Duodenal mucosa (tissue), 2 donors: ENCODE data around the gene SAMD14.

Source experiments
- H3K27ac ChIP-seq: one replicate; pipeline ENCODE4 v1.7.0; 2013; ENCODE audit warnings: low read depth, low read length
- H3K27me3 ChIP-seq, 2 donors: one replicate each; pipeline ENCODE4 v1.7.0; 2013; ENCODE audit warnings: low read length in 2 of 2, control low read depth in 1 of 2; ENCODE audit not compliant: insufficient read depth in 2 of 2, control insufficient read depth in 1 of 2
- H3K36me3 ChIP-seq, 2 donors: one replicate each; pipeline ENCODE4 v1.7.0; 2013; ENCODE audit warnings: low read length in 2 of 2, control low read depth in 1 of 2; ENCODE audit not compliant: insufficient read depth in 2 of 2, control insufficient read depth in 1 of 2
- H3K4me1 ChIP-seq, 2 donors: one replicate each; pipeline ENCODE4 v1.7.0; 2013; ENCODE audit warnings: low read length in 2 of 2, control low read depth in 1 of 2; ENCODE audit not compliant: insufficient read depth in 2 of 2, control insufficient read depth in 1 of 2
- H3K4me3 ChIP-seq, 2 donors: one replicate each; pipeline ENCODE4 v1.7.0; 2013; ENCODE audit warnings: low read length in 2 of 2, low read depth in 1 of 2
- H3K9ac ChIP-seq, 2 donors: one replicate each; pipeline ENCODE4 v1.7.0; 2013; ENCODE audit warnings: low read length in 2 of 2, low read depth in 1 of 2
- H3K9me3 ChIP-seq, 2 donors: one replicate each; pipeline ENCODE4 v1.7.0; 2013; ENCODE audit warnings: low read length in 2 of 2, control low read depth in 1 of 2; ENCODE audit not compliant: control insufficient read depth in 1 of 2

Gene SAMD14

GRCh38 chr17:50111673-50112655 lies 18.0 kb downstream of the SAMD14 start:
- H3K4me3 ChIP-seq: no peak overlapping the region
- H3K27me3 ChIP-seq: peaks cover 9 to 10% of the 10 kb centered on the region in 2 donors
- peaks cover 22 to 37% of the 10 kb centered on the region in 2 donors for H3K36me3 ChIP-seq
- H3K9ac ChIP-seq: peak overlapping the region in 1 of 2 donors; percentile 35
- no peaks in the 10 kb centered on the region for H3K9me3 ChIP-seq
- peak overlapping the region; percentile 51 for H3K27ac ChIP-seq
- H3K4me1 ChIP-seq: peaks cover 20 to 38% of the 10 kb centered on the region in 2 donors

GRCh38 chr17:50110591-50111349 lies 19.2 kb downstream of the SAMD14 start:
- no peaks in the 10 kb centered on the region for H3K9me3 ChIP-seq
- peak overlapping the region; percentile 68 for H3K27ac ChIP-seq
- peaks cover 6 to 7% of the 10 kb centered on the region in 2 donors for H3K27me3 ChIP-seq
- peaks cover 28 to 48% of the 10 kb centered on the region in 2 donors for H3K36me3 ChIP-seq
- peaks cover 18 to 33% of the 10 kb centered on the region in 2 donors for H3K4me1 ChIP-seq
- peak overlapping the region in 1 of 2 donors; percentile 35 for H3K9ac ChIP-seq
- H3K4me3 ChIP-seq: no peak overlapping the region

- Histone ChIP-seq H3K9ac (no peak overlapping the region), H3K27ac (no peak overlapping the region), H3K27me3 (no peaks in the 10 kb centered on the region), H3K36me3 (peaks cover 34 to 55% of the 10 kb centered on the region in 2 donors), H3K4me3 (no peak overlapping the region), H3K4me1 (peaks cover 18 to 32% of the 10 kb centered on the region in 2 donors), H3K9me3 (no peaks in the 10 kb centered on the region)
Observed at GRCh38 chr17:50109785-50110184, 20.2 kb downstream of the SAMD14 start.

- Histone ChIP-seq H3K27ac (no peak overlapping the region), H3K4me1 (peaks cover 18 to 26% of the 10 kb centered on the region in 2 donors), H3K9ac (no peak overlapping the region), H3K9me3 (no peaks in the 10 kb centered on the region), H3K36me3 (peaks cover 34 to 55% of the 10 kb centered on the region in 2 donors), H3K27me3 (no peaks in the 10 kb centered on the region), H3K4me3 (no peak overlapping the region)
Observed at GRCh38 chr17:50109207-50109606, 20.8 kb downstream of the SAMD14 start.

- Histone ChIP-seq H3K9ac (no peak overlapping the region), H3K4me1 (peaks cover 18 to 24% of the 10 kb centered on the region in 2 donors), H3K4me3 (no peak overlapping the region), H3K36me3 (peaks cover 34 to 56% of the 10 kb centered on the region in 2 donors), H3K9me3 (no peaks in the 10 kb centered on the region), H3K27ac (no peak overlapping the region), H3K27me3 (no peaks in the 10 kb centered on the region)
Observed at GRCh38 chr17:50108556-50108955, 21.4 kb downstream of the SAMD14 start.

- no peak overlapping the region for H3K9ac ChIP-seq
- H3K36me3 ChIP-seq: peaks cover 34 to 60% of the 10 kb centered on the region in 2 donors
- H3K27ac ChIP-seq: no peak overlapping the region
- H3K4me3 ChIP-seq: no peak overlapping the region
- H3K9me3 ChIP-seq: no peaks in the 10 kb centered on the region
- no peaks in the 10 kb centered on the region for H3K27me3 ChIP-seq
- H3K4me1 ChIP-seq: peaks cover 19 to 22% of the 10 kb centered on the region in 2 donors
Observed at GRCh38 chr17:50107790-50108414, 22.1 kb downstream of the SAMD14 start.

- Histone ChIP-seq H3K36me3 (peaks cover 34 to 60% of the 10 kb centered on the region in 2 donors), H3K9me3 (no peaks in the 10 kb centered on the region), H3K27me3 (no peaks in the 10 kb centered on the region), H3K9ac (no peak overlapping the region), H3K27ac (no peak overlapping the region), H3K4me3 (no peak overlapping the region), H3K4me1 (peaks cover 18 to 21% of the 10 kb centered on the region in 2 donors)
Observed at GRCh38 chr17:50106393-50107131, 23.4 kb downstream of the SAMD14 start.

GRCh38 chr17:50105811-50106210 lies 24.1 kb downstream of the SAMD14 start:
- no peak overlapping the region for H3K27ac ChIP-seq
- no peak overlapping the region for H3K4me3 ChIP-seq
- no peaks in the 10 kb centered on the region for H3K27me3 ChIP-seq
- H3K9me3 ChIP-seq: no peaks in the 10 kb centered on the region
- no peak overlapping the region for H3K9ac ChIP-seq
- H3K36me3 ChIP-seq: peaks cover 34 to 58% of the 10 kb centered on the region in 2 donors
- peaks cover 20 to 24% of the 10 kb centered on the region in 2 donors for H3K4me1 ChIP-seq

GRCh38 chr17:50103941-50104340 lies 26.0 kb downstream of the SAMD14 start:
- H3K27me3 ChIP-seq: no peaks in the 10 kb centered on the region
- no peak overlapping the region for H3K27ac ChIP-seq
- no peak overlapping the region for H3K9ac ChIP-seq
- peaks cover 25 to 52% of the 10 kb centered on the region in 2 donors for H3K36me3 ChIP-seq
- H3K9me3 ChIP-seq: no peaks in the 10 kb centered on the region
- no peak overlapping the region for H3K4me3 ChIP-seq
- H3K4me1 ChIP-seq: peaks cover 36 to 38% of the 10 kb centered on the region in 2 donors
